ENCODE data around the gene RNF25.

Gene RNF25

GRCh38 chr2:218635719-218636118 is 36.1 kb downstream of the RNF25 start:
- TF ChIP-seq, protein P1, sequence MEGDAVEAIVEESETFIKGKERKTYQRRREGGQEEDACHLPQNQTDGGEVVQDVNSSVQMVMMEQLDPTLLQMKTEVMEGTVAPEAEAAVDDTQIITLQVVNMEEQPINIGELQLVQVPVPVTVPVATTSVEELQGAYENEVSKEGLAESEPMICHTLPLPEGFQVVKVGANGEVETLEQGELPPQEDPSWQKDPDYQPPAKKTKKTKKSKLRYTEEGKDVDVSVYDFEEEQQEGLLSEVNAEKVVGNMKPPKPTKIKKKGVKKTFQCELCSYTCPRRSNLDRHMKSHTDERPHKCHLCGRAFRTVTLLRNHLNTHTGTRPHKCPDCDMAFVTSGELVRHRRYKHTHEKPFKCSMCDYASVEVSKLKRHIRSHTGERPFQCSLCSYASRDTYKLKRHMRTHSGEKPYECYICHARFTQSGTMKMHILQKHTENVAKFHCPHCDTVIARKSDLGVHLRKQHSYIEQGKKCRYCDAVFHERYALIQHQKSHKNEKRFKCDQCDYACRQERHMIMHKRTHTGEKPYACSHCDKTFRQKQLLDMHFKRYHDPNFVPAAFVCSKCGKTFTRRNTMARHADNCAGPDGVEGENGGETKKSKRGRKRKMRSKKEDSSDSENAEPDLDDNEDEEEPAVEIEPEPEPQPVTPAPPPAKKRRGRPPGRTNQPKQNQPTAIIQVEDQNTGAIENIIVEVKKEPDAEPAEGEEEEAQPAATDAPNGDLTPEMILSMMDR (IDR thresholded peaks at IDR 0.05; ENCODE audit: low read depth, low read length), result no peak

GRCh38 chr2:218631837-218632236 is 40.0 kb downstream of the RNF25 start:
- no peak for DNase-seq
- no peaks in the 10 kb centered on the region for H3K27me3 ChIP-seq (ENCODE audit: insufficient read depth, low read depth, severe bottlenecking)
- TF ChIP-seq, protein P1 (IDR thresholded peaks at IDR 0.05; ENCODE audit: low read depth, low read length), result no peak
- H3K36me3 ChIP-seq, result peaks cover 32% of the 10 kb centered on the region
- no peaks in the 10 kb centered on the region for H3K9me3 ChIP-seq (ENCODE audit: severe bottlenecking)
- H3K27ac ChIP-seq, result no peak overlapping the region
- H3K4me3 ChIP-seq (ENCODE audit: low read depth, low read length), result no peak overlapping the region

More at GRCh38 chr2:218635719-218636118, 36.1 kb downstream of the RNF25 start:
- DNase-seq, result no peak
- no peak overlapping the region for H3K27ac ChIP-seq
- H3K36me3 ChIP-seq, result peaks cover 66% of the 10 kb centered on the region
- no peak overlapping the region for H3K4me3 ChIP-seq (ENCODE audit: low read depth, low read length)
- no peaks in the 10 kb centered on the region for H3K9me3 ChIP-seq (ENCODE audit: severe bottlenecking)
- no peaks in the 10 kb centered on the region for H3K27me3 ChIP-seq (ENCODE audit: insufficient read depth, low read depth, severe bottlenecking)

- peaks cover 9% of the 10 kb centered on the region for H3K36me3 ChIP-seq
- H3K27me3 ChIP-seq (ENCODE audit: insufficient read depth, low read depth, severe bottlenecking), result no peaks in the 10 kb centered on the region
- H3K4me3 ChIP-seq (ENCODE audit: low read depth, low read length), result no peak overlapping the region
- TF ChIP-seq, protein P1 (IDR thresholded peaks at IDR 0.05; ENCODE audit: low read depth, low read length), result no peak
- no peaks in the 10 kb centered on the region for H3K9me3 ChIP-seq (ENCODE audit: severe bottlenecking)
- H3K27ac ChIP-seq, result no peak overlapping the region
- DNase-seq, result no peak
Measured at GRCh38 chr2:218627939-218628338, 43.9 kb downstream of the RNF25 start.

DNA sequence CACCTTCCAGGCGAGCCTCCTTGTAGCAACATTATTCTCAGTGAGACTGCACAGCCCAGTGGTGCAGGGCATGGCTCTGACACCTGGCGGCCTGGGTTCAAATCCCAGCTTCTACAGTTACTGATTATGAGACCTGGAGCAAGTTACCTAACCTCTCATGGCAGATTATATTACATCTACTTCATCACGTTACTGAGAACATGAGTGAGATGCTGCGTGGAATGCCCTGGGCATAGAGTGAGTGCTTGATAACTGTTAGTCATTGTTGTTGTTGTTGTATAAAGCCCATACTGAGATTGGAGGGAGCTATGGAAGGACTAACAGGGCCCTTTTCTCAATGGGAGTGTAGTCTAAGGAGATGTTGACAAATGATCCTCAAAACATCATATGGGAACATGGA is 45.4 kb downstream of the RNF25 start:
- Histone ChIP-seq H3K27me3 (ENCODE audit: insufficient read depth, low read depth, severe bottlenecking) (no peaks in the 10 kb centered on the region), H3K27ac (no peak overlapping the region), H3K36me3 (peaks cover 7% of the 10 kb centered on the region), H3K9me3 (ENCODE audit: severe bottlenecking) (no peaks in the 10 kb centered on the region), H3K4me3 (ENCODE audit: low read depth, low read length) (no peak overlapping the region)
- no peak for DNase-seq
- TF ChIP-seq, protein P1 (IDR thresholded peaks at IDR 0.05; ENCODE audit: low read depth, low read length), result no peak

GRCh38 chr2:218623366-218623705 is 48.5 kb downstream of the RNF25 start:
- Histone ChIP-seq H3K27me3 (ENCODE audit: insufficient read depth, low read depth, severe bottlenecking) (no peaks in the 10 kb centered on the region), H3K27ac (no peak overlapping the region), H3K4me3 (ENCODE audit: low read depth, low read length) (no peak overlapping the region), H3K9me3 (ENCODE audit: severe bottlenecking) (no peaks in the 10 kb centered on the region), H3K36me3 (peaks cover 7% of the 10 kb centered on the region)
- TF ChIP-seq, protein P1 (IDR thresholded peaks at IDR 0.05; ENCODE audit: low read depth, low read length), result no peak
- no peak for DNase-seq

DNA sequence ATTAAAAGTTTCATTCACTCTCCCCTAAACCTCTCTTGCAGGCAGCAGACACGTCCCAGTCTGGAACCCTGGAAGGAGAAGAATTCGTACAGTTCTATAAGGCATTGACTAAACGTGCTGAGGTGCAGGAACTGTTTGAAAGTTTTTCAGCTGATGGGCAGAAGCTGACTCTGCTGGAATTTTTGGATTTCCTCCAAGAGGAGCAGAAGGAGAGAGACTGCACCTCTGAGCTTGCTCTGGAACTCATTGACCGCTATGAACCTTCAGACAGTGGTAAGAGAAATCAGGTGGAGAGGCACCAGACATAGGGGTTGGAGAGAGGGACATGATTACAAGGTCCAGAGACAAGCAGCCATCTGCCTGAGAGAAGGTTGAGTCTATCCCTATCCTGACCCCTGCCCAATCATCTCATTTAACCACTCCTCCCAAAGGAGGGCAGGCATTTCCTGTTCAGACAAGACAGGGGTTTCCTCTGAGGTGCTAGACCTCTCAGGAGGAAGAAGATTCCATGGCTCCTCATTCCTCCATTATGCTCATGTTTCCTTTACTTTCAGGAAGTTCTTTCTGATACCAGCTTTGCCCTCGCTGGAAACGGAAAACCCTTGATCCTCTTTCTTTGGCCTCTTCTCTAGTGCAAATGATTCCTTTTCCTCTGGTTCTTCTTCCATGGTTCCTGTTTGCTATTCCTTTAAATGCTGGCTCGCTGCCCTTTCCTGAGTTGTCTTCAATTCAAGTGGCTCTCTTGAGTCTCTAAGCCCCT is 49.0 kb downstream of the RNF25 start:
- H3K27ac ChIP-seq, result no peak overlapping the region
- H3K9me3 ChIP-seq (ENCODE audit: severe bottlenecking), result no peaks in the 10 kb centered on the region
- H3K4me3 ChIP-seq (ENCODE audit: low read depth, low read length), result no peak overlapping the region
- no peaks in the 10 kb centered on the region for H3K27me3 ChIP-seq (ENCODE audit: insufficient read depth, low read depth, severe bottlenecking)
- TF ChIP-seq, protein P1 (IDR thresholded peaks at IDR 0.05; ENCODE audit: low read depth, low read length), result no peak
- peaks cover 7% of the 10 kb centered on the region for H3K36me3 ChIP-seq
- no peak for DNase-seq
